Type B pancreatic cell (in vitro differentiated cells): ENCODE measurements around the gene TMEM63A. TPM values are rescaled to one million over a fixed set of nuclear protein-coding genes. Genes with fewer than 3 reads are reported as not detected.
A peak's percentile ranks its signal among the peaks of the same experiment; 100 is the strongest.

Source experiments
- DNase-seq: peaks from one replicate; pipeline ENCODE4 v3.0.0; 2021; ENCODE audit warnings: mixed read lengths; ENCODE audit not compliant: unreplicated experiment; ENCODE audit errors: extremely low spot score
- H3K27ac Mint-ChIP-seq: 2 replicates; pipeline ENCODE4 v1.8.0; 2021; ENCODE audit warnings: mild to moderate bottlenecking, mixed read lengths
- H3K27me3 Mint-ChIP-seq: 2 replicates; pipeline ENCODE4 v1.8.0; 2021; ENCODE audit warnings: mixed read lengths
- H3K36me3 Mint-ChIP-seq: 2 replicates; pipeline ENCODE4 v1.8.0; 2021; ENCODE audit warnings: mixed read lengths
- H3K4me1 Mint-ChIP-seq: one replicate; pipeline ENCODE4 v1.8.0; 2021; ENCODE audit warnings: mixed read lengths; ENCODE audit not compliant: unreplicated experiment
- H3K4me3 Mint-ChIP-seq: 2 replicates; pipeline ENCODE4 v1.8.0; 2021; ENCODE audit warnings: mild to moderate bottlenecking, mixed read lengths
- H3K9me3 Mint-ChIP-seq: 2 replicates; pipeline ENCODE4 v1.8.0; 2021; ENCODE audit warnings: mixed read lengths
- total RNA-seq: library from RNA; stranded (reverse); gene quantifications from 2 replicates; pipeline ENCODE4 v1.2.1, GENCODE V29; 2021; ENCODE audit warnings: low replicate concordance
- TF ChIP-seq, protein P1 (sequence below): fragments of 200-600 bp; sonication (generic); conservative IDR thresholded peaks from 2 replicates; pipeline ENCODE4 v1.5.0; 2021; ENCODE audit warnings: antibody characterized with exemption, mild to moderate bottlenecking

TMEM63A gene
- total RNA-seq, 1 donor from 2014 or later: 63.3 TPM

- no peaks in the 10 kb centered on the region for H3K9me3 Mint-ChIP-seq
- H3K4me3 Mint-ChIP-seq: peak overlapping the region; percentile 90
- peak overlapping the region; percentile 83 for H3K27ac Mint-ChIP-seq
- no peak for DNase-seq
- peaks cover 31% of the 10 kb centered on the region for H3K4me1 Mint-ChIP-seq
- TF ChIP-seq, protein P1, sequence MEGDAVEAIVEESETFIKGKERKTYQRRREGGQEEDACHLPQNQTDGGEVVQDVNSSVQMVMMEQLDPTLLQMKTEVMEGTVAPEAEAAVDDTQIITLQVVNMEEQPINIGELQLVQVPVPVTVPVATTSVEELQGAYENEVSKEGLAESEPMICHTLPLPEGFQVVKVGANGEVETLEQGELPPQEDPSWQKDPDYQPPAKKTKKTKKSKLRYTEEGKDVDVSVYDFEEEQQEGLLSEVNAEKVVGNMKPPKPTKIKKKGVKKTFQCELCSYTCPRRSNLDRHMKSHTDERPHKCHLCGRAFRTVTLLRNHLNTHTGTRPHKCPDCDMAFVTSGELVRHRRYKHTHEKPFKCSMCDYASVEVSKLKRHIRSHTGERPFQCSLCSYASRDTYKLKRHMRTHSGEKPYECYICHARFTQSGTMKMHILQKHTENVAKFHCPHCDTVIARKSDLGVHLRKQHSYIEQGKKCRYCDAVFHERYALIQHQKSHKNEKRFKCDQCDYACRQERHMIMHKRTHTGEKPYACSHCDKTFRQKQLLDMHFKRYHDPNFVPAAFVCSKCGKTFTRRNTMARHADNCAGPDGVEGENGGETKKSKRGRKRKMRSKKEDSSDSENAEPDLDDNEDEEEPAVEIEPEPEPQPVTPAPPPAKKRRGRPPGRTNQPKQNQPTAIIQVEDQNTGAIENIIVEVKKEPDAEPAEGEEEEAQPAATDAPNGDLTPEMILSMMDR: no peak
- H3K27me3 Mint-ChIP-seq: peaks cover 3% of the 10 kb centered on the region
- H3K36me3 Mint-ChIP-seq: no peaks in the 10 kb centered on the region
Measured at GRCh38 chr1:225880222-225880588, 2.0 kb downstream of the TMEM63A start.

GRCh38 chr1:225879521-225880221 lies 2.5 kb downstream of the TMEM63A start:
- DNase-seq: no peak
- peaks cover 31% of the 10 kb centered on the region for H3K4me1 Mint-ChIP-seq
- H3K27ac Mint-ChIP-seq: peak overlapping the region; percentile 83
- TF ChIP-seq, protein P1: no peak
- no peaks in the 10 kb centered on the region for H3K36me3 Mint-ChIP-seq
- peak overlapping the region; percentile 90 for H3K4me3 Mint-ChIP-seq
- H3K27me3 Mint-ChIP-seq: peaks cover 3% of the 10 kb centered on the region
- H3K9me3 Mint-ChIP-seq: no peaks in the 10 kb centered on the region

DNA sequence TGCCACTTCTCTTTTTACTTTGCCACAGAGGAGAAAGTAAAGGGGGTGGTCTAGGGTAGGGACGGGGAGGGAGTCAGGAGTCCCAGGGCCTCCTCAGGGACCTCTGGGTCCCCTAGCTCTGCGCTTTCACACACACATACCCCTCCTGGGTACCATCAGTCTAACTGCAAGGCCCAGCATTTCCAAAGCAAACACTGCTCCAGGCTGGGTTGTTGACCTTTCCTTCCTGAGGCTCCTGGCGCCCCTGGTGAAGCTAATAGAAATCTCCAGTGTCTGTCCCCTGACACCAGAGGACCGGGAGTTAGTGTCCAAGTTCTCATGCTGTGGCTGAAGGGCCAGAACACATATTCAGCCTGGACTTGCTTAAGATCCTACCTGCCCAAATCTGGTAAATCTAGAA lies 3.9 kb downstream of the TMEM63A start:
- H3K4me3 Mint-ChIP-seq: peak overlapping the region; percentile 51
- peaks cover 37% of the 10 kb centered on the region for H3K4me1 Mint-ChIP-seq
- no peaks in the 10 kb centered on the region for H3K36me3 Mint-ChIP-seq
- TF ChIP-seq, protein P1: no peak
- H3K9me3 Mint-ChIP-seq: no peaks in the 10 kb centered on the region
- no peaks in the 10 kb centered on the region for H3K27me3 Mint-ChIP-seq
- DNase-seq: no peak
- peak overlapping the region; percentile 61 for H3K27ac Mint-ChIP-seq

DNA sequence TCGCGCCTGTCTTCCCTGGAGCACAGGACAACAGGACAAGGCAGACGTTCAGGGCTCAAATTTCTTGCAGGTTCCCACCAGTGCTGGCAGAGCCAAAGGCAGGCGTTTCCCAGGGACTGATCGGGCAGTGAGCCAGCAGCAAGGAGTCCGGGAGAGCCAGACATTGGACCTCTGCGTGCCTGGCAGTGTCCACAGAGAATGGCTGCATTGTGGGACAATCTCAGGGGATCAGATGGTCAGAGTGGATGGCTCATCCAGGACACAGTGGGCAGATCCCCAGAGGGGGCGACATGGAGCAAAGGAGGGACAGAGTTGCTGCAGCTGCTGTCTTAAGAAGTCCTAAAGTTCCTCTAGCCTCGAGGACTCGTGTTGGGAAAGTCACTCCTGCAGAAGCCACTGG lies 4.6 kb downstream of the TMEM63A start:
- no peaks in the 10 kb centered on the region for H3K9me3 Mint-ChIP-seq
- DNase-seq: no peak
- TF ChIP-seq, protein P1: peak; percentile 67
- no peaks in the 10 kb centered on the region for H3K27me3 Mint-ChIP-seq
- H3K27ac Mint-ChIP-seq: peak overlapping the region; percentile 28
- H3K4me3 Mint-ChIP-seq: peak overlapping the region; percentile 26
- H3K36me3 Mint-ChIP-seq: no peaks in the 10 kb centered on the region
- H3K4me1 Mint-ChIP-seq: peaks cover 37% of the 10 kb centered on the region

DNA sequence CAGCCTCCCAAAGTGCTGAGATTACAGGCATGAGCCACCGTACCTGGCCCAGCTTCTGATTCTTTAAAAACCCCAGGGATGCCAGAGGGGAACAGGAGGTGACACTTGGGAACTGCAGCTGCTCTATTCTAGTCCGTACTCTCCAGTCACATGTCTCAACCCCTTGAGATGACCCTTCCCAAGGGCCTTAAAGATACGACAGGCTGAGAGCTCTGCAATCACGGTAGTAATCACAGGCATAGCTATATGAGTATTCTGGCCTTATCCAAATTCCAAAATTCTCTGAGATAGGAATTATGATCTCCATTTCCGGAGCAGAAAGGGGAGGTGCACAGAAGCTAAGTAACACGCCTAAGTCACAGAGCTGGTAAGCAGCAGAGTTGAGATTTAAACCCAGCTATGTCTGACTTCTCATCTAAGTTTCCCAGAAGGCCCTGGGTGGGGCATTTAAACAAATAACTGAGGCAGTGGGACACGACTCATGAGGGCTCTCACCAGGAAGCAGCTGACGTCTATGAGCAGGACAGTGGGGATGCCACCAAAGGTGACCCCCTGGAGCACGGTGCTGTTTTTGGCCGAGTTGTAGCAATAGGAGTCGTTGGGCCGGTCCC lies 5.2 kb downstream of the TMEM63A start:
- no peaks in the 10 kb centered on the region for H3K36me3 Mint-ChIP-seq
- H3K9me3 Mint-ChIP-seq: no peaks in the 10 kb centered on the region
- DNase-seq: no peak
- H3K4me3 Mint-ChIP-seq: no peak overlapping the region
- TF ChIP-seq, protein P1: no peak
- peaks cover 37% of the 10 kb centered on the region for H3K4me1 Mint-ChIP-seq
- H3K27ac Mint-ChIP-seq: peak overlapping the region; percentile 28
- H3K27me3 Mint-ChIP-seq: no peaks in the 10 kb centered on the region
